GM12878 (cell line): ENCODE measurements around the gene MINDY3. TPM values are rescaled to one million over a fixed set of nuclear protein-coding genes. Genes with fewer than 3 reads are reported as not detected.

Experiments used
- ATAC-seq: fragments of 200-7000 bp; cut with Tn5 transposase; 3 replicates; pipeline ENCODE4 v1.9.1; 2020; ENCODE audit warnings: mild to moderate bottlenecking, moderate library complexity
- BruUV-seq: library from RNA; stranded (reverse); fragments of 400-500 nt; replicated peaks from 2 replicates; lab custom pipeline; 2021; lab: Mats Ljungman, UMichigan
- CTCF ChIA-PET: fragments of 300-600 bp; sonication (Branson Sonifier 250); formaldehyde crosslinking; extraction: SDS; loops from one replicate; lab custom pipeline; 2021; ENCODE audit warnings: inconsistent platforms; lab: Yijun Ruan, JAX
- POLR2A ChIA-PET: fragments of 350-600 bp; formaldehyde crosslinking; extraction: SDS; loops from one replicate; lab custom pipeline; 2021; ENCODE audit warnings: inconsistent platforms; lab: Charles Lee
- RAD21 ChIA-PET: fragments of 300-600 bp; sonication (Branson Sonifier 250); formaldehyde crosslinking; loops from one replicate; lab custom pipeline; 2023; ENCODE audit warnings: antibody characterized with exemption; ENCODE audit not compliant: unreplicated experiment; lab: Charles Lee
- SMC1A ChIA-PET: fragments of 300-600 bp; sonication (Branson Sonifier 250); formaldehyde crosslinking; loops from one replicate; lab custom pipeline; 2023; ENCODE audit not compliant: unreplicated experiment, uncharacterized antibody; lab: Charles Lee
- DNase-seq: peaks from one replicate; pipeline ENCODE4 v3.0.0-alpha.2; 2011; ENCODE audit warnings: low read depth, low spot score
- FAIRE-seq: peaks from 3 replicates; lab custom pipeline; 2011; peaks lifted over from hg19 to GRCh38; lab: Jason Lieb, UNC
- H2AFZ ChIP-seq: 2 replicates; pipeline ENCODE4 v1.6.0; 2011; ENCODE audit warnings: low read depth, low read length, control low read depth; ENCODE audit not compliant: control insufficient read depth
- H3K27ac ChIP-seq: 2 replicates; pipeline ENCODE4 v1.5.1; 2011; ENCODE audit warnings: control low read depth; ENCODE audit not compliant: control insufficient read depth, insufficient read depth
- H3K27me3 ChIP-seq, 2 experiments: replicated peaks in 1 of 2; 2 replicates each; pipeline versions ENCODE4 v1.6.0 to v1.6.1; 2011; ENCODE audit warnings: low read length in 1 of 2; ENCODE audit not compliant: control insufficient read depth in 2 of 2, insufficient read depth in 2 of 2
- H3K36me3 ChIP-seq, 2 experiments: 2 replicates each; pipeline ENCODE4 v1.5.1; 2011; ENCODE audit warnings: low read length in 1 of 2; ENCODE audit not compliant: control insufficient read depth in 2 of 2, insufficient read depth in 2 of 2
- H3K4me1 ChIP-seq: 2 replicates; pipeline ENCODE4 v1.6.1; 2011; ENCODE audit warnings: mild to moderate bottlenecking, low read length, moderate library complexity, mixed read lengths; ENCODE audit not compliant: control insufficient read depth, insufficient read depth
- H3K4me2 ChIP-seq: 2 replicates; pipeline ENCODE4 v1.6.0; 2011; ENCODE audit warnings: control low read depth; ENCODE audit not compliant: control insufficient read depth, insufficient read depth
- H3K4me3 ChIP-seq: fragments of 200-600 bp; sonication (generic); 2 replicates; pipeline ENCODE4 v1.5.1; 2016
- H3K79me2 ChIP-seq: 2 replicates; pipeline ENCODE4 v1.6.0; 2011; ENCODE audit warnings: low read length; ENCODE audit not compliant: control insufficient read depth, insufficient read depth
- H3K9ac ChIP-seq: 2 replicates; pipeline ENCODE4 v1.8.0; 2011; ENCODE audit warnings: low read length, control low read depth, mixed read lengths; ENCODE audit not compliant: control insufficient read depth, insufficient read depth
- H3K9me3 ChIP-seq: replicated peaks from 3 replicates; pipeline ENCODE4 v1.5.1; 2011; ENCODE audit warnings: mild to moderate bottlenecking, low read length; ENCODE audit not compliant: control insufficient read depth, insufficient read depth
- H4K20me1 ChIP-seq: 2 replicates; pipeline ENCODE4 v1.6.0; 2011; ENCODE audit not compliant: control insufficient read depth, insufficient read depth
- BACH1 ChIP-seq: fragments of 450-650 bp; IDR thresholded peaks from 2 replicates; pipeline ENCODE4 v1.6.1; 2017; ENCODE audit warnings: mild to moderate bottlenecking, borderline replicate concordance
- CTCF ChIP-seq, 3 experiments: IDR thresholded peaks in 2 of 3; conservative IDR thresholded peaks in 1 of 3; 2 replicates each; pipeline ENCODE4 v1.5.1; 2011; ENCODE audit warnings: low read depth in 3 of 3, low read length in 3 of 3, mild to moderate bottlenecking in 3 of 3, control low read depth in 2 of 3, moderate library complexity in 2 of 3, inconsistent platforms in 1 of 3, mixed read lengths in 1 of 3; ENCODE audit not compliant: control insufficient read depth in 2 of 3, insufficient read depth in 1 of 3; ENCODE audit errors: extremely low read depth in 1 of 3
- HDAC2 ChIP-seq: fragments of 200-600 bp; sonication (generic); IDR thresholded peaks from 2 replicates; pipeline ENCODE4 v1.6.1; 2017
- NFYA ChIP-seq: IDR thresholded peaks from 2 replicates; pipeline ENCODE4 v1.6.1; 2011; ENCODE audit warnings: low read depth, mild to moderate bottlenecking, low read length, improper control_type of control experiment, borderline replicate concordance
- RAD21 ChIP-seq: IDR thresholded peaks from 2 replicates; pipeline ENCODE4 v1.6.1; 2011; ENCODE audit warnings: mild to moderate bottlenecking, low read depth, low read length, moderate library complexity; ENCODE audit not compliant: insufficient read depth
- STAT1 ChIP-seq: fragments of 450-650 bp; conservative IDR thresholded peaks from 2 replicates; pipeline ENCODE4 v1.6.1; 2014; ENCODE audit warnings: antibody characterized with exemption, mild to moderate bottlenecking
- TCF7 ChIP-seq: IDR thresholded peaks from 2 replicates; pipeline ENCODE4 v1.6.1; 2014; ENCODE audit warnings: antibody characterized with exemption, borderline replicate concordance
- WGBS: methylation state at CpG from one replicate; pipeline ENCODE4 v1.1.6; 2016; ENCODE audit warnings: low lambda C conversion rate; ENCODE audit not compliant: insufficient replicate concordance, insufficient coverage; ENCODE audit errors: missing lambda C conversion rate; 5-methylcytosine and 5-hydroxymethylcytosine counted together
- in situ Hi-C: fragments of 300-500 bp; cut with MboI; formaldehyde crosslinking; loops from 9 replicates; pipeline ENCODE4 v1.14.3; 2018; ENCODE audit warnings: mixed read lengths
- intact Hi-C: fragments of 100-400 bp; cut with micrococcal nuclease; formaldehyde crosslinking; loops from one replicate; pipeline ENCODE4 v1.14.2; 2022; ENCODE audit not compliant: unreplicated experiment
- polyA plus RNA-seq, 11 experiments: library from polyadenylated mRNA; depleted of rRNA in 4 of 11; unstranded in 6 of 11; stranded (reverse) in 5 of 11; fragments of >200 nt; fragmentation: Nextera tagmentation in 4 of 11; fragmentation: Illumina TruSeq in 1 of 11; extraction: Ambion mirVana in 4 of 11; extraction: Trizol in 1 of 11; gene quantifications; 1 replicate in 1 of 11; 2 replicates in 10 of 11; pipeline versions ENCODE4 v1.2.1 to v1.2.3, GENCODE V29; 2011 to 2016; ENCODE audit warnings: inconsistent platforms in 2 of 11, missing spikeins in 2 of 11, low read depth in 1 of 11
- total RNA-seq, 4 experiments: library from RNA; depleted of rRNA in 3 of 4; stranded (reverse); fragments of >200 nt in 3 of 4; fragmentation: Illumina TruSeq in 1 of 4; extraction: Trizol in 1 of 4; gene quantifications; 2 replicates each; pipeline versions ENCODE4 v1.2.1 to v1.2.3, GENCODE V29; 2013 to 2021

Gene MINDY3
- total and polyA plus RNA-seq, 10 of the 15 experiments (the other 5 are each of a cell fraction or from before 2014, with no cell fraction given) = 12.0 to 23.6 (median 15.7) TPM

DNA sequence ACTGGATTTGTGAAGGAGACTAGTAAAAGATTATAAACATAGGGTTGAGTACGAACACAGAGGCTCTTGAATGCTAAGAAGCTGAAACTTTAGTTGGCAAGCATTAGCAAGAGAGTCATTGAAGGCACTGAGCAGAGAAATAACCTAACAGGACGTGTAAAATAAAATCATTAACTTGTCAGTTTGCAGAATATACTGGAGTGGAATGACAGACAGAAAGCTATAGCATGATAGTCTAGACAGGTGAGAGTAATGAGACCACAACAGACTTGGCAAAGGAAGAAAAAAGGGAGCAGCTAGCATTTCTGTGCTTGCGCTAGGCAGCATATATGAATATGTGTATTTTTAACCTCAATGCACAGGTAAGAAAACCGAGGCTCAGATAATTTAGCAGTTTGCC lies 30.8 kb downstream of the MINDY3 start (continued):
- TF ChIP-seq STAT1 = no peak
- no peak for TF ChIP-seq TCF7
- no peak for TF ChIP-seq NFYA

GRCh38 chr10:15824498-15824897 lies 35.8 kb downstream of the MINDY3 start:
- POLR2A ChIA-PET = no interaction called here
- Histone ChIP-seq H4K20me1 (no peaks in the 10 kb centered on the region), H3K4me3 (no peak overlapping the region), H3K36me3 (peaks cover 4 to 10% of the 10 kb centered on the region in 2 experiments; a peak in 3 of 4 replicates), H3K27ac (no peak overlapping the region), H3K9ac (no peak overlapping the region), H3K27me3 (no peaks in the 10 kb centered on the region), H3K4me2 (no peak overlapping the region), H3K9me3 (no peaks in the 10 kb centered on the region), H3K4me1 (no peaks in the 10 kb centered on the region), H3K79me2 (no peaks in the 10 kb centered on the region), H2AFZ (no peak overlapping the region)
- SMC1A ChIA-PET = no interaction called here
- no TSS peak for BruUV-seq
- FAIRE-seq = no peak
- no peak for DNase-seq
- in situ Hi-C loops = loop anchor here (10.0 kb wide), 1 partner anchor 390 kb away; no protein-coding TSS in a partner anchor
- WGBS = 100% methylated on average over 1 of the region's 1 CpG
- RAD21 ChIA-PET = no interaction called here
- ATAC-seq = no peak
- TF ChIP-seq BACH1 (no peak), CTCF (IDR thresholded peaks at IDR 0.05 in 2 of 3, conservative IDR thresholded peaks at IDR 0.05 in 1 of 3; ENCODE audit: control insufficient read depth in 2 of 3, extremely low read depth in 1 of 3, insufficient read depth in 1 of 3, low read depth in 3 of 3, low read length in 3 of 3) (peak in 1 of 3 experiments; percentile 33; a peak in 2 of 6 replicates), HDAC2 (no peak), RAD21 (peak; percentile 44; the same call in 1 of the 2 replicates)
- intact Hi-C loops = no loop called here
- CTCF ChIA-PET = no interaction called here
